Thyroid gland (tissue), 4 donors: ENCODE results near the gene GCNA. TPM values are rescaled to one million over a fixed set of nuclear protein-coding genes. Genes with fewer than 3 reads are reported as not detected.
"Not testable (repeated sequence)": the region's sequence is repeated elsewhere in the genome, so short reads cannot be mapped to it uniquely, and the experiment has no call there.

Experiments used
- DNase-seq, 2 donors: peaks; one replicate each; pipeline ENCODE4 v3.0.0-alpha.2; 2019
- H3K27ac ChIP-seq, 3 donors: fragments of 200-600 bp; sonication (generic); 1 replicate in 2 of 3; 2 replicates in 1 of 3; pipeline ENCODE4 v1.5.1; 2016 to 2019; ENCODE audit warnings: mild to moderate bottlenecking in 1 of 3, moderate library complexity in 1 of 3
- H3K27me3 ChIP-seq: fragments of 200-600 bp; sonication (generic); one replicate; pipeline ENCODE4 v1.5.1; 2019
- H3K36me3 ChIP-seq, 2 donors: fragments of 200-600 bp; sonication (generic); one replicate each; pipeline ENCODE4 v1.5.1; 2016 to 2019
- H3K4me1 ChIP-seq, 2 donors: fragments of 200-600 bp; sonication (generic); one replicate each; pipeline ENCODE4 v1.5.1; 2017 to 2019
- H3K4me3 ChIP-seq, 3 donors: fragments of 200-600 bp; sonication (generic); replicated peaks in 1 of 3; 1 replicate in 2 of 3; 2 replicates in 1 of 3; pipeline ENCODE4 v1.5.1; 2016; ENCODE audit warnings: mild to moderate bottlenecking in 1 of 3
- H3K9me3 ChIP-seq: fragments of 200-600 bp; sonication (generic); one replicate; pipeline ENCODE4 v1.5.1; 2017
- POLR2A ChIP-seq, 2 donors: fragments of 450-650 bp; IDR thresholded peaks; one replicate each; pipeline ENCODE4 v1.6.1; 2017; ENCODE audit warnings: antibody characterized with exemption in 2 of 2, mild to moderate bottlenecking in 2 of 2, moderate library complexity in 1 of 2
- WGBS, 2 donors: methylation state at CpG; one replicate each; pipeline ENCODE4 v1.1.5; 2017; 5-methylcytosine and 5-hydroxymethylcytosine counted together
- intact Hi-C: fragments of 100-400 bp; cut with DNase I; formaldehyde crosslinking; loops from one replicate; pipeline ENCODE4 v1.15.1; 2023
- total RNA-seq, 4 donors: library from RNA; depleted of rRNA; stranded (reverse); fragments of >200 nt; gene quantifications; one replicate each; pipeline ENCODE4 v1.2.3, GENCODE V29; 2016
- TF ChIP-seq, protein P1 (sequence below), 6 experiments: fragments of 200-600 bp in 3 of 6; fragments of 450-650 bp in 3 of 6; sonication (generic) in 3 of 6; IDR thresholded peaks; one replicate each; pipeline ENCODE4 v1.5.1; 2016 to 2019; ENCODE audit warnings: antibody characterized with exemption in 6 of 6, mild to moderate bottlenecking in 2 of 6, inconsistent platforms in 1 of 6, moderate library complexity in 1 of 6

GCNA gene
- total RNA-seq, 4 donors from 2014 or later, result 1.8 to 3.6 (median 2.5) TPM

DNA sequence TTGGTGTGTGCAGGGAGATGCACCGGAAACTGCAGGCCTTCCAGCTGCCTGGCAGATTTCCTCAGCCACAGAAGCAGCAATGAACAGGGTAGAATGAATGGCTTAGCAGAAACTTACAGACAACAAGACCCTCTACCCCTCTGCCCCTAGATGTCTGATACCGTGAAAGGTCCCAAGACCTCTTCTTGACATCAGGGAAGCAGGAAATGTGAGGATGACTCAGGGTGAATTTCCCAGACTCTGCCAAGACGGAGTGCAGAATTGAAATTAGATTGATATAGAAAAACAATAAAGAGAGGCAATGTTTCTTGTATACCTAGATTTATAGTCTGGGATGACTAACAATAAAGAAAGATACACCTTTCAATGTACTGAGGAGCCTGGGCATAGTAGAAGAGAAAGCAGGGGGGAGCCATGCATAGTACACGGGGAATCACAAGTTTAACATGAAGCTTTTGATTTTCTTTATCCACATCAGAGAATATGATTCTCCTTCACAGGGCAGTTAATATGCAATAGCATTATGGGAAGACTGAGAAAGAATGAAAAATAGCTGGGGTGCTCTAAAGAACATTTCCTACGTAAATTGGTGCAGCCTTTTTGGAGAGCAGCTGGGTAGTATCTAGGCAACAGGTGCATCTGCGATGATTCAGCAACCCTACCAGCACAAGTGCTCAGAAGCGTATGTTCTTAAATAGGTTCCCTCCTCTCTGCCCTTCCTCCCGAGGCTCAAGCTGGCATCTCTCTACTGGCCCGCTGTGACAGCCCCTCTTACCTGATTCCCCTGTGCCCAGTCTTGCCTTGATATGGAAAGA is 58.4 kb downstream of the GCNA start:
- no peak overlapping the region for H3K4me3 ChIP-seq
- no peaks in the 10 kb centered on the region for H3K36me3 ChIP-seq
- no peak for TF ChIP-seq POLR2A (IDR thresholded peaks at IDR 0.05)
- no peak for DNase-seq
- intact Hi-C loops, result no loop called here
- H3K27ac ChIP-seq, result no peak overlapping the region
- WGBS, 2 donors, result 74 to 86% methylated on average over 6 to 8 of the region's 9 CpGs
- no peaks in the 10 kb centered on the region for H3K9me3 ChIP-seq
- H3K4me1 ChIP-seq, result peaks cover 0 to 15% of the 10 kb centered on the region in 2 donors
- no peaks in the 10 kb centered on the region for H3K27me3 ChIP-seq

DNA sequence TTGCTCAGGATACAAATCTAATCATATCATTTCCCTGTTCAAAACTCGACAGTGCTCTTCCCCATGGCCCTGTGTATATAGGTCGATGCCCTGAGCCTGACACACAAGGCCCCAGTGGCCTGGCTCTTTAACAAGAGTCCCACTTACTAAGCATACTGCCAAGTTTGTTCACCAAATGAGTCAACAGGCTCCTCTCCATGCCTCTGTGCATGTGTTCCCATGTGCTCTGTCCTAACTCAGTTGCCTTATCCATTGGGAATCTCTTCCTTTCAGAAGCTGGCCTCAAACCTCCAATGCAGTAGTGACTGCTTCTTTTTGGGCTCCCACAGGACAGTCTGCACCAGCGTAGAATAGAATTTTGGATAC is 59.0 kb downstream of the GCNA start:
- TF ChIP-seq, protein P1, sequence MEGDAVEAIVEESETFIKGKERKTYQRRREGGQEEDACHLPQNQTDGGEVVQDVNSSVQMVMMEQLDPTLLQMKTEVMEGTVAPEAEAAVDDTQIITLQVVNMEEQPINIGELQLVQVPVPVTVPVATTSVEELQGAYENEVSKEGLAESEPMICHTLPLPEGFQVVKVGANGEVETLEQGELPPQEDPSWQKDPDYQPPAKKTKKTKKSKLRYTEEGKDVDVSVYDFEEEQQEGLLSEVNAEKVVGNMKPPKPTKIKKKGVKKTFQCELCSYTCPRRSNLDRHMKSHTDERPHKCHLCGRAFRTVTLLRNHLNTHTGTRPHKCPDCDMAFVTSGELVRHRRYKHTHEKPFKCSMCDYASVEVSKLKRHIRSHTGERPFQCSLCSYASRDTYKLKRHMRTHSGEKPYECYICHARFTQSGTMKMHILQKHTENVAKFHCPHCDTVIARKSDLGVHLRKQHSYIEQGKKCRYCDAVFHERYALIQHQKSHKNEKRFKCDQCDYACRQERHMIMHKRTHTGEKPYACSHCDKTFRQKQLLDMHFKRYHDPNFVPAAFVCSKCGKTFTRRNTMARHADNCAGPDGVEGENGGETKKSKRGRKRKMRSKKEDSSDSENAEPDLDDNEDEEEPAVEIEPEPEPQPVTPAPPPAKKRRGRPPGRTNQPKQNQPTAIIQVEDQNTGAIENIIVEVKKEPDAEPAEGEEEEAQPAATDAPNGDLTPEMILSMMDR (IDR thresholded peaks at IDR 0.05), result no peak
- TF ChIP-seq POLR2A (IDR thresholded peaks at IDR 0.05), result no peak
- 74 to 91% methylated on average over 3 of the region's 3 CpGs for WGBS, 2 donors
- no peaks in the 10 kb centered on the region for H3K9me3 ChIP-seq
- DNase-seq, result no peak
- no peaks in the 10 kb centered on the region for H3K27me3 ChIP-seq
- H3K36me3 ChIP-seq, result no peaks in the 10 kb centered on the region
- intact Hi-C loops, result no loop called here
- no peak overlapping the region for H3K4me3 ChIP-seq
- H3K27ac ChIP-seq, result peak overlapping the region in 1 of 3 donors; percentile 29
- H3K4me1 ChIP-seq, result peaks cover 0 to 13% of the 10 kb centered on the region in 2 donors

DNA sequence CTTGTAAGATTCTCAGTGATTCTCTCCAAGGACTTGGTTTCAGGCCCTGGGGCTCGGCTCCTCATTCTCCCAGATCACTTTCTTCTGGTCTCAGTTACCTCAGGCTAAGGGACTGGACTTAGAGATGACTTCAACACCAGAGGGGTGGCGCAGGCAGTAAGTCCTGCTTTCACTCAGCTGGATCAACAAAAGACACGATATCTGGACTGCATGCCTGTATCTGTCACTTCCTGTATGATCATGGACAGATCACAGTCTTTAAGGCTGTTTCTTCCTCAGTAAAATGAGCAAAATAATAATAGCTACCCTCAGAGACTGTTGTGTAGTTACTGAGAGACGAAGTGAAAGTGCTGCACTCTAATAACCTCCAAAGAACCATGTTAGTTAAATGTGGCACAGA is 59.6 kb downstream of the GCNA start:
- no peaks in the 10 kb centered on the region for H3K9me3 ChIP-seq
- H3K4me1 ChIP-seq, result peaks cover 0 to 9% of the 10 kb centered on the region in 2 donors
- no peak overlapping the region for H3K4me3 ChIP-seq
- no peaks in the 10 kb centered on the region for H3K27me3 ChIP-seq
- TF ChIP-seq POLR2A (IDR thresholded peaks at IDR 0.05), result no peak
- TF ChIP-seq, protein P1 (IDR thresholded peaks at IDR 0.05), result no peak
- H3K36me3 ChIP-seq, result no peaks in the 10 kb centered on the region
- DNase-seq, result no peak
- WGBS, 2 donors, result 48 to 70% methylated on average over 4 of the region's 4 CpGs
- intact Hi-C loops, result no loop called here
- peak overlapping the region in 2 of 3 donors; percentile 29 to 45 for H3K27ac ChIP-seq

DNA sequence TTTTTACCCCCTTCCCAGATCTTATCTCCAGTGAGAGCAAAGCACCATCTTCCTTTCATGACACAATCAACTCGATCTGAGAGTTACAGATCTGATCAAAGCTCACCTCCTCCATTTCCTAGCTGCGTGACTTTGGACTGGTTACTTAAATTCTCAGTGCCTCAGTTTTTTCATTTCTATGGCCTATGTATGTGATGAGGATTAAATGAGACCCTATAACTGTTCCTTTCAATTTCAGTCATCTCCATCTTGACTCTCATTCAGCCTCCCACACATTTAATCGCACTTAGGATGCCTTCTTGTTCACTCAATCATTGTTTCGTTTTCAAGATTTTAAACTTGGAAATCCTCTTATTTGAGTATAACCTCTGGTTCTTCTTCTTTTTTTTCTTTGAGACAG is 60.2 kb downstream of the GCNA start:
- TF ChIP-seq, protein P1 (IDR thresholded peaks at IDR 0.05), result no peak
- no peak for TF ChIP-seq POLR2A (IDR thresholded peaks at IDR 0.05)

DNA sequence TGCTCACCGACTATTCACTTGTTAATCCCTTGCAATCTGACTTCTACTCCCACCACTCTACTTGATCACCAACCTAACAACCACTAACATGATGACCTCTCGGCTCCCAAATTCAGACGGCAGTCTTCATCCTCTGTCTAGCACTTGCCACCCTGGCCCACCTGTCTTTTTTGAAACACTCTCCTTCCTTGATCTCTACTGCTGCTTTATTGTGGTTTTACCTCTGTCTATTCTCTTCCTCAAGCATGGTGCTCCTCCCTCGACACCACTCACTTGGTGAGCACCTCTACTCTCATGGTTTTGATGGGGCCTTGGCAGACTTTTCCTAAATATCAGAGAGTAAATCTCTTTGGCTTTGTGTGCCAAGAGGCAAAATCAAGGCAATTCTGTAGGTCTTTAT is 61.8 kb downstream of the GCNA start:
- intact Hi-C loops, result no loop called here
- TF ChIP-seq, protein P1 (IDR thresholded peaks at IDR 0.05), result no peak
- TF ChIP-seq POLR2A (IDR thresholded peaks at IDR 0.05), result no peak
- Histone ChIP-seq H3K27ac (no peak overlapping the region), H3K4me3 (no peak overlapping the region), H3K27me3 (no peaks in the 10 kb centered on the region), H3K4me1 (no peaks in the 10 kb centered on the region), H3K36me3 (no peaks in the 10 kb centered on the region), H3K9me3 (no peaks in the 10 kb centered on the region)
- 88 to 94% methylated on average over 4 of the region's 4 CpGs for WGBS, 2 donors
- no peak for DNase-seq

More for the DNA sequence above, 60.2 kb downstream of the GCNA start:
- H3K27me3 ChIP-seq, result no peaks in the 10 kb centered on the region
- no peak for DNase-seq
- intact Hi-C loops, result no loop called here
- H3K9me3 ChIP-seq, result no peaks in the 10 kb centered on the region
- H3K27ac ChIP-seq, result no peak overlapping the region
- H3K36me3 ChIP-seq, result no peaks in the 10 kb centered on the region
- H3K4me1 ChIP-seq, result peaks cover 0 to 5% of the 10 kb centered on the region in 2 donors
- H3K4me3 ChIP-seq, result no peak overlapping the region
- WGBS, 2 donors, result 77 to 86% methylated on average over 4 of the region's 4 CpGs

DNA sequence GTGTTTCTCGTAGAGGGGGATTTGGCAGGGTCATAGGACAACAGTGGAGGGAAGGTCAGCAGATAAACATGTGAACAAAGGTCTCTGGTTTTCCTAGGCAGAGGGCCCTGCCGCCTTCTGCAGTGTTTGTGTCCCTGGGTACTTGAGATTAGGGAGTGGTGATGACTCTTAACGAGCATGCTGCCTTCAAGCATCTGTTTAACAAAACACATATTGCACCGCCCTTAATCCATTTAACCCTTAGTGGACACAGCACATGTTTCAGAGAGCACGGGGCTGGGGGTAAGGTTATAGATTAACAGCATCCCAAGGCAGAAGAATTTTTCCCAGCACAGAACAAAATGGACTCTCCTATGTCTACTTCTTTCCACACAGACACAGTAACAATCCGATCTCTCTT is 66.2 kb downstream of the GCNA start:
- peak overlapping the region in 1 of 3 donors; percentile 63 for H3K27ac ChIP-seq
- H3K9me3 ChIP-seq, intact Hi-C loops, H3K36me3 ChIP-seq, H3K27me3 ChIP-seq, DNase-seq, H3K4me1 ChIP-seq: not testable (repeated sequence)
- peak overlapping the region in 1 of 3 donors; percentile 21 for H3K4me3 ChIP-seq
- WGBS, 2 donors, result 21 to 28% methylated on average over 5 to 6 of the region's 6 CpGs
